DMS114 treated with DMSO at 0.1 percent for 48 hours (cell line): ENCODE data around the gene WRAP53.

Source experiments
- DNase-seq: peaks from one replicate; lab custom pipeline; 2025; ENCODE audit not compliant: unreplicated experiment; lab: John Stamatoyannopoulos, UW

Gene WRAP53

DNA sequence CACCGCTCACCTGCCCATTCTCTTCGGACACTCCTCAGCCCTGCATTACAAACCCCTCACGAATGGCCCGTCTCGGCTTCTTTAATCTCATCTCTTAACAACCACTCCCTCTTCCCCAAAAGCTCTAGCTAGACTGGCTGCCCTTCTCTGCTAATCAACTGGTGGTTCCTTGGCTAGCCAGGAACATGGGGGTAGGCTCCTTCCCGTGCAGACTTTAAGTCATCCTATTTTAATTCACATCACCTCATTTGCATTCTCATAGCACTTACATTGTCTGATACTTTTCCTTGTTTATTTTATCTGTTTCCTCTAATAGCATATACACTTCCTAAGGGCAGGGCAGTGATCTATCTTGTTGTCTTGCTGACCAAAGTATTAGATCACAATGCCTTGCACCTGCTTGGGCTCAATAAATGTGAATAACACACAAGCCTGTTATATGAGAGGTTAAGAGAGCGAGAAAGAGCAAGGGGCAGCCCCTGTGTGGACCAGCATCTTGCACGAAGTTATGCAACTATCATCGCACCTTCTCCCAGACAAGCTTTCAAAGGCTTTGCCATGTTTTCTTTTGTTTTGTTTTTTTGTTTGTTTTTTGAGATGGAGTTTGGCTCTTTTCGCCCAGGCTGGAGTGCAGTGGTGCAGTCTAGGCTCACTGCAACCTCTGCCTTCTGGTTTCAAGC, 10.7 kb upstream of the WRAP53 start:
- no peak for DNase-seq

DNA sequence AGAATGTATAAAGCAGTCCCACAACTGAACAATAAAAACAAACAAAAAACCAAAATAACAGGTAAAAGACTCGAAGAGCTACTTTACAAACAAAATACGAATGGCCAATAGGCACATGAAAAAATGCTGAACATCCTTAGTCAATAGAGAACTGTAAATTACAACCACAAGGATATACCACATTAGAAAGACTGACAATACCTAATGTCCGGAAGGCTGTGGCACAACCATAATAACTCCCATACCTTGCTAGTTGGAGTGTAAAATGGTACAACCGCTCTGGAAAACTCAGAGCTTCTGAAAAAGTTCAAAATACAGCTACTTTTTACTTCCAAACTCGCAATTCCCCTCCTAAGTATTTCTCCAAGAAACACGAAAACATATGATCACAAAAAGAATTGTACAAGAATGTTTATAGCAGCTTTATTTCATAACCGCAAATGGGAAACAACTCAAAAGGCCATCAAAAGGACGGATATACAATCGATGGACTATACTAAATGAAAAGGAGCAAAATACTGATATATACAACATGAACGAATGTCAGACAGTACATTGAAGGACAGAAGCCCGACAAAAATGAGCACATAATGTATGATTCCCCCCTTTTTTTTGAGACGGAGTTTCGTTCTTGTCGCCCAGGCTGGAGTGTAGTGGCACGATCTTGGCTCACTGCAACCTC, 3.3 kb upstream of the WRAP53 start:
- no peak for DNase-seq

DNA sequence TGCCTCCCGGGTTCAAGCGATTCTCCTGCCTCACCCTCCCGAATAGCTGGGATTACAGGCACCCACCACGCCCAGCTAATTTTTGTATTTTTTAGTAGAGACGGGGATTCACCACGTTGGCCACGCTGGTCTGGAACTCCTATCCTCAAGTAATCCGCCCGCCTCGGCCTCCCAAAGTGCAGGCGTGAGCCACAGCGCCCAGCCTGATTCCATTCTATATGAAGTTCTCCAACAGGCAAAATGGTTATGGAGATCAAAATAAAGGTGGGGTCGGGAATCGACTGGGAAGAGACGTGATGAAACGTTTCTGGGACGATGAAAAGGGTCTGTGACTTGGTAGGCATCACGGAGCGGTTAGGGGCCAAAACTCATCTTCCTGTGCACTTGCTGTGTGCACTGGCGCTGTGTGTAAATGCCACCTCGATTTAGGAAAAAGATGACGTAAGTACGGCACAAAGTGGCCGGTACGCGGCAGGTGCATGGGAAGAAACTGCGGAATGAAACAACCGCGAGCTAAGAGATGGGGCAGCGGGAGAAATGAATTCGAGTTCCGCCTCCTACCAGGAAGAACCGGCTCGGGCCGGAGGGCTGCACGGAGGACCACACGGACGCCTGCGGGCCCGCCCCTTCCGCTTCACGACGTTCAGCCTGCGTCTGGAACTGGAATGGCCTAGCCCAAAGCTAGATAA, 2.6 kb upstream of the WRAP53 start:
- DNase-seq: no peak

DNA sequence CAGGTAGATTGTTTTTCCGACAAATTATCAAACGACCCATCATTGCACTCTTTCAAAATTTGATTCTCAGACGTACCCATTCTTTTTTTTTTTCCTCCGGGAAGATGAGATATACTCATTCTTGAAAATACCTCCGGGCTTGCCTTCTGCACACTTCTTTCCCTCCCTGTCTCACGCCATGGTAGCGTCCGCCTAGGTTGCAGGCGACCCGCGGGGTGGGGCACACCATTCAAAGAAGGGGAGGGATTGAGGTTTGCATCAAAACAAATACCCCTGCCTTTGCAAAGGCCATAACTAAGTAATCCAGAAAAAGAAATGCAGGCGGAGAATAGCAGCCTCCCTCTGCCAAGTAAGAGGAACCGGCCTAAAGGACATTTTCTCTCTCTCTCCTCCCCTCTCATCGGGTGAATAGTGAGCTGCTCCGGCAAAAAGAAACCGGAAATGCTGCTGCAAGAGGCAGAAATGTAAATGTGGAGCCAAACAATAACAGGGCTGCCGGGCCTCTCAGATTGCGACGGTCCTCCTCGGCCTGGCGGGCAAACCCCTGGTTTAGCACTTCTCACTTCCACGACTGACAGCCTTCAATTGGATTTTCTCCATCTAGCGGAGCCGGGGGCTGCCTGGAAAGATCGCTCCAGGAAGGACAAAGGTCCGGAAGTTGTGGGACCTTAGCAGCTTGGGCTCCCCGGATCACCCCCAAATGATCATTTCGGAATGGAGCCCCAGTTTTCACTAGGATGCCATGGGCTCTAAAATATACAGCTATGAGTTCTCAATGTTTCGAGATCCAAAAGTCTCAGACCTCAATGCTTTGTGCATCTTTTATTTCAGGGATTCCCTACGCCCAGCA, 1.8 kb upstream of the WRAP53 start:
- DNase-seq: peak; percentile 92

DNA sequence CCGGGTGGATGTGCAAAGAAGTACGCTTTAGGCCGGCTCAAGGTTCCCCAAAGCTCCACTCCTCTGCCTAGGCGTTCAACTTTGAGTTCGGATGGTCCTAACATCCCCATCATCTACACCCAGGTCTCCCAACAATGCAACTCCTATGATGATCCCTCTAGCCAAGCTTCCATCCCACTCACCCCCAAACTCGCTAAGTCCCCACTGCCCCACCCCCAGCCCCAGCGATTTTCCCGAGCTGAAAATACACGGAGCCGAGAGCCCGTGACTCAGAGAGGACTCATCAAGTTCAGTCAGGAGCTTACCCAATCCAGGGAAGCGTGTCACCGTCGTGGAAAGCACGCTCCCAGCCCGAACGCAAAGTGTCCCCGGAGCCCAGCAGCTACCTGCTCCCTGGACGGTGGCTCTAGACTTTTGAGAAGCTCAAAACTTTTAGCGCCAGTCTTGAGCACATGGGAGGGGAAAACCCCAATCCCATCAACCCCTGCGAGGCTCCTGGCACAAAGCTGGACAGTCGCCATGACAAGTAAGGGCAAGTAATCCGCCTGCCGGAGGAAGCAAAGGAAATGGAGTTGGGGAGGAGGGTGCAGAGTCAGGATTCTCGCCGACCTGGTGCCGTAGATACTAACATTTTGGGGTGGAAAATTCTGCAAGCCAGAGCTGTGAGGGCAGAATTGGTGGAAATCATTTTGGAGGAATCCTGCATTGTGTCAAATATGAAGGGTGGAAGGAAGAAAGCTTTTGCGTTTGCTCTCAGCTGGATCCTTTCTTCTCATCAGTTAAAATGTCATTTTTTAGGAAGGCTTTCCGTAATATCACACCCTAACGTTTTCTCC, 987 bp upstream of the WRAP53 start, which contains the start of gene TP53:
TSS of gene TP53 (minus strand) at position 419 of the 836 bp plus-strand sequence. CDS start 10,896 bp downstream, outside the sequence.
- peak; percentile 88 for DNase-seq

DNA sequence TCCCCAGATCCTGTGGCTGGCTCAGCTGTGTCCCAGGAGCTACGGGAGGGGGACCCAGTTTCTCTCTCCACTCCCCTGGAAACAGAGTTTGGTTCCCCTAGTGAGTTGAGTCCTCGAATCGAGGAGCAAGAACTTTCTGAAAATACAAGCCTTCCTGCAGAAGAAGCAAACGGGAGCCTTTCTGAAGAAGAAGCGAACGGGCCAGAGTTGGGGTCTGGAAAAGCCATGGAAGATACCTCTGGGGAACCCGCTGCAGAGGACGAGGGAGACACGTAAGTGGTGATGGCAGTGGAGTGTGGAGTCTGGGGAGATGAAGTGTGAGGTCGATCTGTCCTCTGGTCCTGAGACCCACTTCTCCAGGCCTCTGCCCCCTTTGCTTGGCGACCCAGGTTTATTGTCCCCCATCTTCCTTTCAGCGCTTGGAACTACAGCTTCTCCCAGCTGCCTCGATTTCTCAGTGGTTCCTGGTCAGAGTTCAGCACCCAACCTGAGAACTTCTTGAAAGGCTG, 585 bp downstream of the WRAP53 start:
- no peak for DNase-seq

DNA sequence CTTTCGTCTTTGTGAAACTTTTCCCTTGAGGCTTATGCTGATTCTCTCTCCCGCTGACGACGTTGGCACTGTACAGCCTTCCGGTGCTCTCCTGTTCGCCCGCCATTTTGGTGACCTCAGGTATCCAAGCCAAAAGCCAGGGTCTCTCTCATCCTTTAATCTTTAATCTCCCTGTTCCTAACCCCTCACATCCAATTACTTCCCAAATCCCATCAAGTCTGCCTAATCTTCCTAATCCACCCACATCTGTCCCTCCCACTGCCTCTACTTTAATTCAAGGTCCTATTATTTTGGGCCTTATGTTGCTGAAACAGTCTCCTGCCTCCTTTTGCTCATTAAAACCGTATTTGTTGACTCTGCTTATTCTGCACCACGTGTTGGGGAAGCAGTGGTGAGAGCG, 7.3 kb downstream of the WRAP53 start:
- DNase-seq: no peak

DNA sequence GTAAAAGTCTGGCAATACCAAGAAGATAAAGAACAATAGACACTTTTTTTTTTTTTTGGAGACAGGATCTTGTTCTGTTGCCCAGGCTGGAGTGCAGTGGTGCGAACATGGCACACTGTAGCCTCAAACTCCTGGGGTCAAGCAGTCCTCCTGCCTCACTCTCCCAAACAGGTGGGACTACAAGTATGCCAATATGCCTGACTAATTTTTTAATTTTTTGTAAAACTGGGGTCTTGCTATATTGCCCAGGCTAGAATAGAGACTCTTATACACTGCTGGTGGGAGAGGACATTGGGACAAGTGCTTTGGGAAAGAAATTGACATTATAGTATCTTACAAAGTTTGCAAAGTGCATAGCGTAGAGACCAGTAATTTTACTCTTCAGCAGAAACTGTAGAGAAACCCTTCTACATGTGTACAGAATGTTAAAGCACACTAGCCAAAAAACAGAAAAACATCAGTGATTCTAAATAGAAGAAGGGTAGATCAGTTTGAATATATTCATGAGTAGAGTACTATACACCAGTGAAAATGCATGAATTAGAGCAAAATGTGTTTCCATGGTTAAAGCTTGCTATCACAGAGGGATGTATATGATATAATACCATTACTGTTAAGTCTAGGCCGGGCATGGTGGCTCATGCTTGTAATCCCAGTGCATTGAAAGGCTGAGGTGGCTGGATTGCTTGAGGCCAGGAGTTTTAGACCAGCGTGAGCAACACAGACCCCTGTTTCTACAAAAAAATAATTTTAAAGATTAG, 9.7 kb downstream of the WRAP53 start:
- DNase-seq: no peak

DNA sequence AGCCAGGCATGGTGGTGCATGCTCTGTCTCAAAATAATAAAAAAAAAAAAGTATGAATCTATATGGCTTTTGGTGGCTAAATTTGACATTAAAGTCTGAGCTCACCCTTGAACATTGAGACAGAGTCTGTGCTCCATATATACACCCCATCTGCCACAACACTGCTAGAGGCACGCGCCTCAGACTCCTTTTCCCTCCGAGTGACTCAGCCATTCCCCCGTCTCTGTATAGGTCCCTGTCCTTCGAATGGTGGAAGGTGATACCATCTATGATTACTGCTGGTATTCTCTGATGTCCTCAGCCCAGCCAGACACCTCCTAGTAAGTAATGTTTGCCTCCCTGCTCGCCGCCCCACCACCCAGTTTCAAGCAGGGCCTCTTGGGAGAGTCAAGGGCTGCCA, 12.2 kb downstream of the WRAP53 start:
- no peak for DNase-seq

DNA sequence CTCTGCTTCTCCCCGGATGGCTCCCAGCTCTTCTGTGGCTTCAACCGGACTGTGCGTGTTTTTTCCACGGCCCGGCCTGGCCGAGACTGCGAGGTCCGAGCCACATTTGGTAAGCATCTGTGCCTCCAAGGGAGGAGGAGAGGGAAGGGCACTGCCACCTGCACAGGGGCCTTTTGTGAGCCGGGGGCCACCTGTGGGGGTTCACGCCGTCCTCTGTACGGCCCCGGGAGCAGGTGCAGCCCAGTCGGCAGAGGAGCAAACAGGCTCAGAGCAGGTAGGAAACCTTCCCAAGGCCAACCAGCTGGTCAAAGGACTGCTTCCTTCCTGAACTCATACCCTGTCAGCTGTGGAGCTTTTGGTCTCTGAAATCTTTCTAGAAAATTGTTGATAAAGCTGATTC, 13.4 kb downstream of the WRAP53 start:
- DNase-seq: no peak

DNA sequence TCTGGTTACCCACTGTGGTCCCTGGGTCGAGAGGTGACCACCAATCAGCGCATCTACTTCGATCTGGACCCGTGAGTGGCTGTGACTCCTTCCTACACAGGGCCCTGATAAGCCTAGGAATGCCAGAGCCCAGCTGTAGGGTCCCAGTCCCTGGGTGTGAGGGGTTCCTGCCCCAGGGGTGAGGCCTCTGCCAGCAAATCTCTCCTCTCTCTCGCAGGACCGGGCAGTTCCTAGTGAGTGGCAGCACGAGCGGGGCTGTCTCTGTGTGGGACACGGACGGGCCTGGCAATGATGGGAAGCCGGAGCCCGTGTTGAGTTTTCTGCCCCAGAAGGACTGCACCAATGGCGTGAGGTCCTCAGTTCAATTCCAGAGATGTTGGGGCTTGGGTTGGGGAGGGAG, 14.5 kb downstream of the WRAP53 start:
- DNase-seq: no peak

DNA sequence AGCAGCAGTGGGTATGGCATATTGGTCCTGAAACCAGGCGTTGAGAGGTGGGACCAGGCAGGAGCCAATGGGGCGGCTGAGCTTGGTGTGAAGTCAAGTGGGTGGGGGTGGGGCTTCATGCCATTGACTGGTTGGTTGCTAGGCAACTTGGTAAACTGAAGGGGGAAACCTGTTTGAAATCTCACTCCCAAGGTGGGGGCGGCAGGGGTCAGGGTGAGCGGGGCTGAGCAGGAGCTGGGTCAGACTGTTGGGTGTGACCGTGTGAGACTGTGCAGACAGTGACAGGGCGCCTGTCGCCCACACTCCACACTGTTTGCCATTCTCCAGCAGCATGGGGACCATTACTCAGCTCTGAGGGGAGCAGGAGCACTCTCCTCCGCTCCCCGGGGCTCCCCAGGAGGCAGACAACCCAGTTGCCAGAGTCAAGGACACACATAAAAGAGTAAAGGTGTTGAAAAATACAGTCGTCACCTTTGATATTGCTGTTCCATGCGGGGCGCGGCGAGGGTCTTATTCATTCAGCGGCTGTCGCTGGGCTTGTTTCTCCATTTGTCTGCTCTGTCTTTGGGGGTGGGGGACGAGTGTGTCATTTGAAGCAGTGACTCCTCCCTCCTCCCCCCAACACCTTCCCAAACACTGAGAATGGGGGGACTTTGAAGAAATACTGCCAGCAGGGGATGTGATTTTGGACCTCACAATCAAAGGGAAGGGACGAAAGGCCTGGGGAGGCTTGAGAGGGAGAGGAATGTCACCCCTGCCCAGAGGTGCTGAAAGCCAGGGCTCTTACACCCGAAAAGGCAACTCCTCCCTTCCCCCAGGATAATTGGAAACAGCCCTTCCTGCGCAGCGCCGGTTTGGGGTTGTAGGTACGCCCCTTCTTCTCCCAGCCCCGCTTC, 15.6 kb downstream of the WRAP53 start:
- no peak for DNase-seq

DNA sequence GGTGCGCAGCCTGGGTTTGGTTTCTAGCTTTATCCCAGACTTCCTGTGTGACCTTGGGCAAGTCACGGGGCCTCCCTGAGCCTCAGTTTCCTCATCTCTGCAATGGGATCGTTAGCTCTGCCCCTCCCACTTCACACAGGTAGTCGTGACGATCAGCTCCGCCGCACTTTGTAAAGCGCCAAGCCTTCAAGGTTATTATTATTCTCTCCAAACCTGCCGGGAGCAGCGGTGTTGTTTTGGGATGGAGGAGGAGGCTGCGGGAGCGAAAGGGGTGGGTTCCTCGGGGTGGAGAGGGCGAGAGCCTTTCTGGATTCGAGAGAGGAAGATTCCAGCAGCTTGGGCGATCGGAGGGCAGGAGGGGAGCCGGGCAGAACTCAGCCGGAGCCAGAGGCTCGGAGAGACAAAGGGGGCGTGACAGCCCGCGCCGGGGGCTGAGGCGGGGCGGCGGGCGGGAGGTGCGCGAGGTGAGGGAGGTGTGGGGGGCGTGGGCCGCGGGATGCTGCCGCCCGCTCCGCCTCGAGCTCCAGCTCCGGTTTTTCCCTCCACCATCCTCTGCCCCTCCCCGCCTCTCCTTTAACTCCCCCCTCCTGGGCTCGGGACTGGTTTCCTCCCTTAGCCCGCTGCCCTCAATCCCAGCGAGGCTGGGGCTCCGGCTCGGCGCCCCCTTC, 16.5 kb downstream of the WRAP53 start, which contains the start of gene EFNB3:
TSS of gene EFNB3 (plus strand) at position 602 of the 668 bp plus-strand sequence. CDS start 397 bp downstream, outside the sequence.
- no peak for DNase-seq

DNA sequence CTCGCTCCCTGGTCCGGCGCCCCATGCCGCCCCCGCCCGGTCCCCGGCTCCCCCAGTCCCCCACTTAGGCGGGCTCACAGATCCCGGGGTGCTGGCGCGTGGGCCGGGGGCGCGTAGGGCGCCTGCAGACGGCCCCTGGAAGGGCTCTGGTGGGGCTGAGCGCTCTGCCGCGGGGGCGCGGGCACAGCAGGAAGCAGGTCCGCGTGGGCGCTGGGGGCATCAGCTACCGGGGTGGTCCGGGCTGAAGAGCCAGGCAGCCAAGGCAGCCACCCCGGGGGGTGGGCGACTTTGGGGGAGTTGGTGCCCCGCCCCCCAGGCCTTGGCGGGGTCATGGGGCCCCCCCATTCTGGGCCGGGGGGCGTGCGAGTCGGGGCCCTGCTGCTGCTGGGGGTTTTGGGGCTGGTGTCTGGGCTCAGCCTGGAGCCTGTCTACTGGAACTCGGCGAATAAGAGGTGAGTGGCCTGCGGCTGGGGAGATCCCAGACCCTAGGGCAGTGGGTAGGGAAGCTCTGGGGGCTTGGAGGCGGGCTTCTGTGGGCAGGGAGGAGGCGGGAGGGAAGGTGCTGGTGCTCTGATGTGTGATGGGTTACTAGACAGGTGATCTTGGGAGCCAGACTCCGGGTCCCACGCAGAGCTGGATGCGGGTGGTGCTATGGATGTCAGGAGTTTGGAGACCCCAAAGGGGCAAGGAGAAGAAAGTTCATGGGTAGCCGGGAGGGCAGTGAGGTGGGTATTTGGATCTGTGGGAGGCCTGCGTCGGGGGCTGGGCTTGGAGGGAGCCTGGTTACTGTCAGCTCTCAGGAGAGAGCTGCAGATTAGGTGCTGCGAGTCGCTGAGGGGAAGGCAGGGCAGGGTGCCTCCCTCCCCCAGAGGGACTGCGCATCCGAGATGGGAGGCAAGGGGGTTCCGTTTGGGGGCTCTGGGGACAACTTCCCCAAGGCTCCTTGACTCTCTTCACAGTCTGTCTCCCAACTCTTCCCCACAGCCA, 17.3 kb downstream of the WRAP53 start:
- no peak for DNase-seq

DNA sequence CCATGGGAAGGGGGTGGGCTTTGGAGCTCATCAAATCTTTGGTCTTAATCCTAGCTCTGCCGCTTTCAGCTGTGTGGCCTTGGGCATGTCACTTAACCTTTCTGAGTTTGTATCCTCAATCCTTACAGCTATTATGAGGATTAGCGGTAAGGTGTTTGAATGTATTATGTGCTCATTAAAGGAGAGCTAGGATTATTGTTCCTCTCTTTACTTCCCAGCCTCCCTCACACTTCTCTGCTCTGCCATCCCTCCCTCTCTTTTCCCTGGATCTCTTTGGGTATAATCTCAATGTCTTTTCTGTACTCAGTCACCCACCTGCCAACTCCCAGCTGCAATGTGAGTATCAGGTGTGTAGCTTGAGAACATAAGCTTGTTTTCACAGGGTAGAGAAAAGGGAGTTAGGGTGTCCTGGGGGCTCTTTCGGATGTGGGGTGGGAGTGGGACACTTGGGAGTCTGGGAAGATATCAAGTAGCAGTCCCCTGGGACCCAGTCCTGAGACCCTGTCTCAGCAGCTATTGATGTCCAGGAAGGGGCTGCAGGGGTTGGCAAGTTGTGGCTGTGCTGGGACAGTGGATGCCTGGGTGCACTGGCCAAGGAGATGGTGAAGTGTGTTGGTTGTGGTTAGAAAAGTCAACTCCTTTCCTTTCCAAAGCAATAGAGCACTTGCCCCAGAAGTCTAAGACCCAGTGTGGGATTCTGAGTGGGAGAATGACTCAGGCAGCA, 18.5 kb downstream of the WRAP53 start:
- DNase-seq: no peak

DNA sequence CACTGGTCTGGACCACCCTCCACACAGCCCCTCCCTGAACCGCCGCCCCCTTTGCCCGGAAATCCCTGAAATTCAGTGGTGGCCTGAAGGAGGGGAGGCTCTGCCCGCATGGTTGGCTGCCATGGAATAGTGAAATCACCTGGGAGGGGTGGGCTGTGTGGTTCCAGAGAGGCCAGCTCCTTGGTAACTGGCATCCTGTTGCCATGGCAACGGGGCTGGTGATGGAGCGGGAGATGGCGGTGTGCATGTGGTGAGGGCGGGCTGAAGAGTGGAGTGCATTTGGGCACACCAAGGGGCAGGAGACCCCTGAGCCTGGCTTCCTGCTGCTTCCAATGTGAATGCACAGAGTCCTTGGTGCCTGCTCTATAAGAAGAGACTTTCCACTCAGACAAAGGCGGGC, 19.2 kb downstream of the WRAP53 start:
- no peak for DNase-seq
